Suprapubic skin (tissue), 4 donors: ENCODE results near the gene GPRIN1.

Source experiments
- CTCF ChIP-seq, 2 donors: fragments of 200-600 bp in 1 of 2; fragments of 450-650 bp in 1 of 2; sonication (generic) in 1 of 2; IDR thresholded peaks; one replicate each; pipeline ENCODE4 v1.5.1; 2016 to 2019; ENCODE audit warnings: antibody characterized with exemption in 2 of 2, mild to moderate bottlenecking in 1 of 2, moderate library complexity in 1 of 2
- POLR2A ChIP-seq, 2 donors: fragments of 450-650 bp; IDR thresholded peaks; one replicate each; pipeline ENCODE4 v1.6.1; 2017; ENCODE audit warnings: antibody characterized with exemption in 2 of 2, mild to moderate bottlenecking in 2 of 2, moderate library complexity in 2 of 2
- POLR2AphosphoS5 ChIP-seq, 3 donors: sonication (generic); formaldehyde crosslinking; IDR thresholded peaks; one replicate each; pipeline ENCODE4 v1.6.1; 2017; ENCODE audit warnings: antibody characterized with exemption in 3 of 3

DNA sequence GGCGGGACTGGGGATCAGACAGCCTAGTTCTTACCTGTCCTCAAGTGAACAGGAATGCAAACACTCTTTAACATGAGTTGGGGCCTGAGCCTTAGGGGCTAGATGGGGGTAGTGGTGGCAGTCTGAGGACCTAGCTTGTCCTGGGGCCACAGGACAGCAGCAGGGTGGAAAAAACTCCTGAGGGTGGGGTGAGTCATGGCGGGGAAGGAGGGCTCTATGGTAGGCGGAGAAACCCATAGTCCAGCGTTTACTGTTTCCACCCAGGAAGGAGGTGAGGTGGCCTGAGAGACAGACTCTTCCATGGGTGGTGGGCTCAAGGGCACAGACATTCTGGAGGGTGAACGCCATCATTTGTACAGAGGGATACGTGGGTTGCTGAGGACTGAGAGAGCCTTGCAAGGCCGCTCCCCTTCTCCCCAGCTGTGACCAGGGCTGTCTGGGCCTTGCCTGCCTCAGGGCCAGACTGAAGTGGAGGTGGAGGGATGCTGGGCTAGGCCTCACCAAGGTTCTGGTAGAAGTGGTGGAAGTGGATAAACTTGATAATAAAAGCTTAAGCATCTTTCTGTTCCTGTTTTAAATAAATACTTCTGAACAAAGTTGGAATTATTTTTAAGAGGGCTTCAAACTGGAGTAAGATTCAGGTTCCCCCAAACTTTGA, 36.2 kb upstream of the GPRIN1 start:
- TF ChIP-seq POLR2A (IDR thresholded peaks at IDR 0.05) (no peak), CTCF (IDR thresholded peaks at IDR 0.05) (no peak), POLR2AphosphoS5 (IDR thresholded peaks at IDR 0.05) (no peak)
